GM18511 (cell line): Measurements from ENCODE around the gene HNRNPLL.
"Not testable (repeated sequence)": the region's sequence is repeated elsewhere in the genome, so short reads cannot be mapped to it uniquely, and the experiment has no call there.

Experiments
- ATAC-seq: cut with Tn5 transposase; IDR thresholded peaks from one replicate; pipeline ENCODE4 v1.9.1; 2021; ENCODE audit warnings: mild to moderate bottlenecking, moderate library complexity; ENCODE audit not compliant: unreplicated experiment

Gene HNRNPLL

DNA sequence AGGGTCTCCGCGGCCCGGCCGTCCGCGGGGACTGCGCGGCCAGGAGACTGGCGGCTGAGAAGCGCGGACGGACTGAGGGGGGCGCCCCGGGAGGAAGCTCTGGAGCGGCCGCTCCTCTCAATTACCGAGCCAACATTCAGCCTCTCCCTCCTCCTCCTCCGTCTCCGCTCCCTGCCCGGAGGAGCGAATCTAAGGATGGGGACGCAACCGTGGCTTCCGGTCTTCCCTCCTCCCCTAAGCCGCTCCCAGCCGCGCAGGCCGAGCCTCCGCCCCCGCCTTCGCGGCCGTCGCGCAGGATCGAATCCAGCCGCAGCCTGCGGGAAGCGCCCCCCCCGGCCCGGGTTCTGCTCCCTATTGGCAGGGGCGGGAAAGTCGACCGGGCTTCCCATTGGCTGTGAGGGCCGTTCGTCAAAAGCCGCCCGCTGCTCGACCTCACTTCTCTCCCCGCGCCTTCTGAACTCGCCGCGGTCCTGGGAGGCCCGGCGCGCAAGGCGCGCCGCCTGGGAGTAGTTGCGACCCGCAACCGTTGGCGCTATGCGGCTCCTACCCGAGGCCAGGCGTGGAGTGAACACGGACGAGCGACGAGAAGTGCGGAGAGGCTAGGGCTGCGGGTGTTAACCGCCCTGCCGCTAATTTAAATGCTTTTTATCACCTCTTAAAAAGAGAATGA is at the start of gene HNRNPLL:
HNRNPLL (minus strand) TSS at position 197 of the 670 bp plus-strand sequence. CDS start 302 bp downstream, outside the sequence.
- ATAC-seq: peak; percentile 74

DNA sequence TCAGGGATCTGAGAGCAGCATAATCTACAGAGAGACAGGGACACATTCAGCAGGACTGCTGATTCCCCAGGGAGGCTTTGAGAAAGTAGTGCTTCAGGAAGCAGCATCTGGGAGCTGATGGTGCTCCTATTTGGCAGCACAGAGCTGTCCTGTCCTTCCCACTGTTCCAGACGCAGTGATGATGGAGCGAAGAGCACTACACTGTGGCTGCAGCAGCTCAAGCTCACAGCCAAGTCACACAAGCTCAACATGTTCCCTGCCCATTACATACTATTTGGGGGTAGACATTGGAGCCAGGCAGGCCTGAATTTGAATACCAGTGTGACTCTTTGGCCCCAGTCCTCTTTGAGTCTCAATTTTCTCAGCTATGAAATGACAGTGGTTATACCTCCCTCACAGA is 48.0 kb upstream of the HNRNPLL start:
- no peak for ATAC-seq

DNA sequence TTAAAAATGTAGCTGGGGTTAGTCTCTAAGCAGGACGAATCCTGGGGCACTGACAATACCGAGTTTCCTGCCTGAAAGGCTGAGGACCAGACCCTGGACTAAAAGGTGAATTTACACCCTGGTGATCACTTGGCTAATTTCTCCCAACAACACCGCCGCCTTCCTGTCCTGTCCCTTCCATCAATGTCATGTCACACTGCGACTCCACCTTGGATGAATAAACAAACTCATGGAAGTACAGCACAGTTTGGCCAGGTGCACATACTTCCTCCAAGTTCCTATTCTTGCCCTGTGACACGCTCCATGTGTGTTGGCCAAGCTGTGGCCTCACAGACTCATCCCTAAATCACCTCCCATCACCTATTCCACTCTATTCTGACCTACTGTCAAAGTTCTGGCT is 47.3 kb upstream of the HNRNPLL start:
- ATAC-seq: no peak

DNA sequence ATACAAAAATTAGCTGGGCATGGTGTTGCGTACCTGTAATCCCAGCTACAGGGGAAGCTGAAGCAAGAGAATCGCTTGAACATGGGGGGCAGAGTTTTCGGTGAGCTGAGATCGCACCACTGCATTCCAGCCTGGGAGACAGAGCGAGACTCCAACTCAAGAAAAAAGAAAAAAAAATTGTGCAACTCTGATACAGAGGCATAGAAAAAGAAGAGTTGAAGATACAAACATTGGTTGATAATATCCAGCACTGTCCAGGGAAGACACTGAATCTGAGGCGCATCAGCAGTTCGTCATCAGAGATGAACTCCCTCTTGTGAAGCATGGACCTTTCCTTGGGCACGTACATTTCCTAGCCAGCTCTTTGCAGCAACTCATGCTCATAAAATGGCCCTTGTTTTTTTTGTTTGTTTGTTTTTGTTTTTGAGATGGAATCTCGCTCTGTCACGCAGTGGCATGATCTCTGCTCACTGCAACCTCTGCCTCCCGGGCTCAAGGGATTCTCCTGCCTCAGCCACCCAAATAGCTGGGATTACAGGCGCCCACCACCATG is 46.5 kb upstream of the HNRNPLL start:
- ATAC-seq: no peak

DNA sequence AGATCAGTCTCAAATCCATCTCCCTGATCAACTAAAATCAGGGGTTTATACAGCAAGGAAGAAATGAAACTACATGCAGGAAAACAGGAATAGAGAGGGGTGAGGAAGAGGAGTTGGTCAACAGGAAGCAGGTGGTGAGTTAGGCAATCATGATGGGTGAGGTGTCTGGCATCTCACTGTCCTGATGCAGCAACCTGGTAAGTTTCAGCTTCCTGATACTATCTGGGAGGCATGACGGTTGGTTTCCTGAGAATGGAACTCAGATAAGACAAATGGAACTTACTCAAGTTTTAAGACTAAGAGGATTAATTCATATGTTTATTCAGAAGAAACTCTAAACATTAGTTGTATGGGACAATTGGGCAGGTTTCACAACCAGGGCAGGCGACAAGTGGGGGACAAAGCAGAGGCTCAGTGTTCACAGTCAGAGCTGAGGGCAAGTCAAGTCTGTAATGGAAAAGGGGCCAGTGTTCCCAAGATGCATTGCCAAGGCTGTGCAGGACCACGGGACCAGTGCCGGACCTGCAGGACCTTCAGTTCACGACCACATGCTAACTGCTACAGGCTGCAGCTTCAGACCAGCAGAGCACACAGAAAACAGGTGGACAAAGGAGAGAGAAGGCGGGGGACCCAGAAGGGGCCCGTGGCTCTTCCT is 45.5 kb upstream of the HNRNPLL start:
- ATAC-seq: no peak

DNA sequence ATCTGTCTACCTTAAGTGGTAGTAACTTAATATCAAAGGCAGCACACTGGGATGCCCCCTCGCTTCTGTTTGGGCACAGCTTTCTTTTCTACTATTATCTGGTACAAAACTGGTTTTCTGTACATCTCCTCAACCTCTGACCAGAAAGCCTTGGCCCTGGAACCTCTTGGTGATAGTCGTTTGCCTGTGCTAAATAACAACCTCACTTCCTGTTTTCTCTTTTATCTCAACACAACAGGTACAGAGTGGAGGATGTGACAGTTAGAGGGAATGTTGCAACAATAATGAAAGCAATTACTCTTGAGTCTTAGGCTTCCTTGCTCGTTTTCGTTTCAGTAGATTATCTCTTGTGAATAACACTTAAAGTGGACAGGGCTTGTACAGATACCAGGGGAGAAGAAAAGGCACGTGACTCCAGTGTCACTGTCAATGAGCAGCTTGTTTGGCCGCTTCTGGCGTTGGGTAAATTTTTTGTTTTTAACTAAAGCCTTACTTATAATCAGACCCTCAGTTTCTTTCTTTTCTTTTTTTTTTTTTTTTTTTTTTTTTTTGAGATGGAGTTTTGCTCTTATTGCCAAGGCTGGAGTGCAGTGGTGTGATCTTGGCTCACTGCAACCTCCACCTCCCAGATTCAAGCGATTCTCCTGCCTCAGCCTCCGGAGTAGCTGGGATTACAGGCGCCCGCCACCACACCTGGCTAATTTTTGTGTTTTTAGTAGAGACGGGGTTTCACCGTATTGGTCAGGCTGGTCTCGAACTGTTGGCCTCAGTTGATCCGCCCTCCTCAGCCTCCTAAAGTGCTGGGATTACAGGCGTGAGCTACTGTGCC is 41.2 kb upstream of the HNRNPLL start:
- ATAC-seq: not testable (repeated sequence)

DNA sequence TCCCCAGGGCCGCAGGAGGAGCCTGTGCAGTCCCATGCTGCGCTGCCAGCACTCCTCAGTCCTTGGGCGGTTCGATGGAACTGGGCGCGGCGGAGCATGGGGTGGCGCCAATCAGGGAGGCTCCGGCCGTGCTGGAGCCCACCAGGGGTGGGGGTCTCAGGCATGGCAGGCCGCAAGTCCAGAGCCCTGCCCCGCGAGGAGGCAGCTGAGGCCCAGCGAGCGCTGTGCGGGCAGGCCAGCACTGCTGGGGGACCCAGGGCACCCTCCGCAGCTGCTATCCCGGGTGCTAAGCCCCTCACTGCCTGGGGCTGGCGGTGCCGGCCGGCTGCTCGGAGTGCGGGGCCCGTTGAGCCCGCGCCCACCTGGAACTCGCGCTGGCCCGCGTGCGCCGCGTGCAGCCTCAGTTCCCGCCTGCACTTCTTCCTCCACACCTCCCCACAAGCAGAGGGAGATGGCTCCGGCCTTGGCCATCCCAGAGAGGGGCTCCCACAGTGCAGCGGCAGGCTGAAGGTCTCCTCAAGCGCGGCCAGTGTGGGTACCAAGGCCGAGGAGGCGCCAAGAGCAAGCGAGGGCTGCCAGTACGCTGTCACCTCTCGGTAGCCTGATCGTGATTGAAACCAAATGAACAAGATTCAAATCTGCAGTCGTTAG is 40.4 kb upstream of the HNRNPLL start:
- ATAC-seq: no peak

DNA sequence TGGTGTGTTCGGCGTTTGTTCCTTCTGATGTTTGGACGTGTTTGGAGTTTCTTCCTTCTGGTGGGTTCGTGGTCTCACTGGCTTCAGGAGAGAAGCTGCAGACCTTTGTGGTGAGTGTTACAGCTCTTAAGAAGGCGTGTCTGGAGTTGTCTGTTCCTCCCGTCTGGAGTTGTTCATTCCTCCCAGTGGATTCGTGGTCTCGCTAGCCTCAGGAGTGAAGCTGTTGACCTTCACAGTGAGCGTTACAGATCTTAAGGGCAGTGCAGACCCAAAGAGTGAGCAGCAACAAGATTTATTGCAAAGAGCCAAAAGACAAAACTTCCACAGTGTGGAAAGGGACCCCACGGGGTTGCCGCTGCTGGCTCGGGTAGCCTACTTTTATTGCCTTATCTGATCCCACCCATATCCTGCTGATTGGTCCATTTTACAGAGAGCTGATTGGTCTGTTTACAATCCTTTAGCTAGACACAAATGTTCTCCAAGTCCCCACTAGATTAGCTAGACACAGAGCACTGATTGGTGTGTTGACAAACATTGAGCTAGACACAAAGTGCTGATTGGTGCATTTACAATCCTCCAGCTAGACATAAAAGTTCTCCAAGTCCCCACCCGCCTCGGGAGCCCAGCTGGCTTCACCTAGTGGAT is 39.8 kb upstream of the HNRNPLL start:
- not testable (repeated sequence) for ATAC-seq

DNA sequence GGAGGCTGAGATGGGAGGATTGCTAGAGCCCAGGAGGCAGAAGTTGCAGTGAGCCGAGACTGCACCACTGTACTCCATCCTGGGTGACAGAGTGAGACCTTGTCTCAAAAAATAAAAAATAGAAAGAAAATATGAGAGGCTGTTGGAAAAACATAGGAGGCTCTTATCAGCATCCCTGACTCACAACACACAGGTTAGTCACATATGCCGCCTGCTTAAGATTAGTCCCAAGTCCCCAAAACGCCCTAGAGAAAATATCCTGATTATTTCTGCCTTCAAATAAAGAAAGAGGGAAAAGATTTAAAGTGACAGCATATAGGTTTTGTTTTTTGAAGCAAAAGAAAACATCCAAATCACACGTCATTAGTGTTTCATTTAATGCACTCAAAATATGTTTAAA is 33.3 kb upstream of the HNRNPLL start:
- no peak for ATAC-seq

DNA sequence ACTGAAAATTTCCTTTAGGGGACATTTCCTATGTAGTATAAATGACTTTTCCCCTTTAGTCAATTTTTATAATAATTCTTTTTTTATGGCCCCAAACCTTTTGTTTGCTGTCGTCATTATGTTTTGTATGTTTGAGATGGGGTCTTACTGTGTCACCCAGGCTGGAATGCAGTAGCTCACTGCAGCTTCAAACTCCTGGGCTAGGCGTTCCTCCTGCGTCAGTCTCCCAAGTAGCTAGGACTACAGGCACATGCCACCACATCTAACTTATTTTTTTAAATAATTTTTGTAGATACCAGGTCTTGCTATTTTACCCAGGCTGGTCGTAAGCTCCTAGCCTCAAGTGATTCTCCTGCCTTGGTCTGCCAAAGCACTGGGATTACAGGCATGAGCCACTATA is 32.4 kb upstream of the HNRNPLL start:
- ATAC-seq: no peak

DNA sequence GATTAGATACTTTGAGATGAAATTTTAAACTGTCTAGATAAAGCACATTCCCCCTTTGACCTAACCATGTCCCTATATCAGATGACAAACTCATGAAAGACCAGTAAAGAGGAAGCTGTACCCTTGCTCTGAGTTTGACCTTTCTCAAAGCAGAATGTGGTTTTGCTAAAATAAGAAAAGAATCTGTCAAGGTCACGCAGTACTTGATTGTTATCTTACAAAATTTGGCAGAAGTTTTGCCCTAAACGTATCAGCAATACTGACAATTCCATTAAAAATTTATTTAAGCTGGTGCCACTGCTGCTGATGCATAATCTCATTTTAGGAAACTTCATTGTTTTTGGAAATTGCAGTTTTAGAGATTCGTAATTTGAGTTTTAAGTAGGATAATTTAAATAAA is 32.0 kb upstream of the HNRNPLL start:
- ATAC-seq: peak; percentile 94

DNA sequence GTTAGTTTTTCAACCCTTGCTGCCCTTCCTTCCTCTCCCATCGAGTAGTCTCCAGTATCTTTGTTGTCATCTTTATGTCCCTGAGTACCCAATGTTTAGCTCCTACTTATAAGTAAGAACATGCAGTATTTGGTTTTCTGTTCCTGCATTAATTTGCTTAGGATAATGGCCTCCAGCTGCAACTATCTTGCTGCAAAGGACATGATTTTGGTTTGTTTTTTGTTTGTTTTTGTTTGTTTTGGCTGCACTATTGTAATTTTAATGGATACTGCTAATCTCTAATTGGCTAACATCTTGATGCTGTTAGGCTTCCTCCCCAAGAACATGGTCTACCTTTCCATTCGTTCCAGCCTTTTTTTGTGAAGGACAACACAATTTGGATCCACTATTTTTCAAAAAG is 31.2 kb upstream of the HNRNPLL start:
- ATAC-seq: no peak

DNA sequence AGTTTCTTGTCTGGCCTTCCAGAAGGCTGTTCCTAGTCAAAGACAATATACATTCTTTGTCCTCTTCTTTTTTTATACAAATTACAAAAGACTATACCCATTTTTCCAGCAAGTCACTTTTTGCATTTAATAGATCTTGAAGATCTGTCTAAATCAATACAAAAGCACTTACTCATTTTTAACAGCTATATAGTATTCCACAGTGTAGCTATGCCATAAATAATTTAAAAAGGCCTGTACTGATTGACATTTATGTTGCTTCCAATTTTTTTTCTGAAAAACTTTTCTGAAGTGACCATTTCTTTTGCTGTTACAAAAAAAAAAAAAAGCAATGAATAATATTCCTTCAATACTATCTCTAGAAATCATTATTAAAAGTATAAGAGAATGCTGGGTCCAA is 30.3 kb upstream of the HNRNPLL start:
- ATAC-seq: no peak

DNA sequence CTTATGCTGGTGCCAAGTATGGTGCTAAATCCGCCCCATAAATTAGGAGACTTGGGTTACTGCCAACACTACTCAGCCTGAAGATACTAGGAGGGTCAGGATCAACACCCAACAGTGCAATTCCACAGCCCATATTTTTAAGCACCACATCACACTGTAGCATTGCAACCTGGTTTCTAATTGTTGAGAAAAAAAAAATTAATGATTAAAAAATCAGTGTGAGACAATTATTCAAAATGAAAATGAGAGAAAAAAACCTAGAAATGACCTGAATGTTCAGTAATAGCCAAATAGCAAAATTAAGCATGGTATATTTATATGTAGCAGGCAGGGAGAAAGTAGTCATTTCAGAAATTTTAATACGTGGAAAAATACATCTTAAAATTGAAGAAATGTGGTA is 29.2 kb upstream of the HNRNPLL start:
- ATAC-seq: no peak

DNA sequence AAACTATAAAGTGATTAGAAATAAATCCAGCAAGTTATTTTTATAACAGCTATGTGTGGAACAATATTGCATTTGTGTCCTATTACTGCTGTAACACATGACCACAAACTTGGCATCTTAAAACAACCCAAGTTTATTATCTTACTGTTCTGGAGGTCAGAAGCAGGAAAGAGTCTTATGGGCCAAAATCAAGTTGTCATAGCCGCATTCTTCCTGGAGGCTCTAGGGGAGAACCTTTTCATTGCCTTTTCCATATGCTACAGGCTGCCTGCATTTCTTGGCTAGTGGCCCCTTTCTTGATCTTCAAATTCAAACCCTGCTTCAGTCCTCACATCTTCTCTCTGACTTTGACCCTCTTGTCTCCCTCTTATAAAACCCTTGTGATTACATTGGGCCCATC is 27.0 kb upstream of the HNRNPLL start:
- no peak for ATAC-seq

DNA sequence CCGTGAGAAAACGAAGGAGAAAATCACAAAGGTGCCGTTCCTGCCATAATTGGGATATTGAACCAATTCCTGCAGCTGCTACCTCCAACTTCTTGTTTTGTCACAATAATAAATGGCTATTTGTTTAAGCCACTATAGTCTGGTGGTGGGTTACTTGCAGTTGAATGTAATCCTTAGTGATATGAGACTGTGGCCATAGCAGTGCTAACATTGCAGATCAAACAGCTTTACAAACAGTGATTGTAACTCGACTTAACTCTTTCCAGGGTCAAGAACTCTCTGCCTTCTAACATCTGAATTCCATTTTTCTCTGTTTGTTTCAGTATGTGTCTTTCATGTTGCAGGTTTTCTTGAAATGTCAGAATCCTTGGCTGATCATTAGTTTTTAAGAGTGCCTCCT is 24.7 kb upstream of the HNRNPLL start:
- ATAC-seq: no peak

DNA sequence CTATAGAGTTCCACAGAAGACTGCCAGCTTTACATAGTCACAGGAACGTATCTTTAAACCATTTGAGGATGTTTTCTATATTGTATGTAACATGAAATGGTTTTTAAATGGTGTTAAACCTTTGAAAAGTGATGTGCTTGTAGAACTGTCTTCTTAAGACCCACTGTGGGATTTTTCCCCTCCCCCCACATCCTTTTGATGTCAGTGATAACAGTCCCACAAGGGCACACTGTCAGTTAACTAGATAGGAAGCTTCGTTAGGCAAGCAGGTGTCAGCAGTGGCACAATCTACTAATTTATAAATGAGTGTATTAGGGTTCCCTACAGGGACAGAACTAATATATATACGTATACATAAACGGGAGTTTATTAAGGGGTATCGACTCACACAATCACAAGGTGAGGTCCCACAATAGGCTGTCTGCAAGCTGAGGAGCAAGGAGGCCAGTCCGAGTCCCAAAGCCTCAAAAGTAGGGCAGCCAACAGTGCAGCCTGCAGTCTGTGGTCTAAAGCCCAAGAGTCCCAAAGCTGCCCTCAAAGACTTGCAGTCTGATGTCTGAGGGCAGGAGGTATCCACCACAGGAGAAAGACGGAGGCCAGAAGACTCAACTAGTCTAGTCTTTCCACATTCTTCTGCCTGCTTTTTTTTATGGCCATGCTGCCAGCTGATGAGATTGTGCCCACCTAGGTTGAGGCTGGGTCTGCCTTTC is 23.8 kb upstream of the HNRNPLL start:
- no peak for ATAC-seq

DNA sequence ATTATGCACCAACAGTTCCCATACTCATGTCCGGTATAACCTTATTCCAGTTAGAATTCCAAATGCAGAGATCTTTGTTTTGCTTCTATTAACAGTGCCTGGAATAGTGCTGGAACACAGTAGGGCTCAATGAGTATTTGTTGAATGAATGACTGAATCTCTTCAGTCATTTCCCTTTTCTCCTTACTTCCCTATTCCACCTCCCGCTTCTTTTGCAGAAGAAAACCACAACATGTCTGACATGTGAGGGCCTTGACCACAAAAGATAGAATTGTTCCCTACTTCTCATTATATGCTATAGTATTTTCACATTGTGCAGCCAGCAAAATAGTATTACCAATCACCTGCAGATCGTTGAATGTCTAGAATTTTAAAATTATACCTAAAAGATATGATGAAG is 19.5 kb upstream of the HNRNPLL start:
- no peak for ATAC-seq

DNA sequence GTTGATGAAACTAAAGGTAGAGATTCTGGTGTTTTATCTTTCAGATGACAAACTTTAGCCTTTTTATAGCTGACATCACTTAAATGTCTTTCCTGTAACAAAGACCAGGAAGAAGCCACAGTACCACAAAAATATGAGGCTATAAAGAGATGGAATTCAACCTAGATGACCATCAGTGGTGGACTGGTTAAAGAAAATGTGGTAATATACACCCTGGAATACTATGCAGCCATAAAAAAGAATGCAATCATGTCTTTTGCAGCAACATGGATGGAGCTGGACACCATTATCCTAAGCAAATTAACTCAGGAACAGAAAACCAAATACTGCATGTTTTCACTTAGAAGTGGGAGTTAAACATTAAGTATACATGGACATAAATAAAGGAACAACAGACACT is 18.3 kb upstream of the HNRNPLL start:
- ATAC-seq: no peak
